ENCODE measurements around the gene PROM1. TPM values are rescaled to one million over a fixed set of nuclear protein-coding genes. Genes with fewer than 3 reads are reported as not detected.

PROM1 gene
- total RNA-seq, 1 donor: 264 TPM

- DNase-seq (ENCODE audit: low read depth in 2 of 3, low spot score in 2 of 3): no peak
Measured at GRCh38 chr4:16000708-16001483, 82.9 kb downstream of the PROM1 start.

GRCh38 chr4:15996773-15997172, 87.0 kb downstream of the PROM1 start:
- no peak for DNase-seq (ENCODE audit: low read depth in 2 of 3, low spot score in 2 of 3)

- no peak for DNase-seq (ENCODE audit: low read depth in 2 of 3, low spot score in 2 of 3)
Measured at GRCh38 chr4:15995826-15996225, 88.0 kb downstream of the PROM1 start.

DNA sequence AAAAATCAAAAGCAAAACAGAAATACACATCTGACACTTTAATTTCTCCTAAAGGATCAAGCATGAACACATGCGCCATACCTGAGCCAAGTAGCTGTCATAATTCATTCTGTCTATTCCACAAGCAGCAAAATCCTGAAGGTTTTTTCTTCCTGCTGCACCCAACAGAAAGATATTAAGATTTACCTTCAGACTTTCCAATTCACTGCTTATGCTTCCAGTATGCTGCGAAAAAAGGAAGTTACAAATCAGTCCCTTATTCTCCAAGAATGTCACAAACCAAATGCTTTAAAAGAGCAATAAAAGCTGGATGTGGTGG, 91.7 kb downstream of the PROM1 start:
- no peak for DNase-seq (ENCODE audit: low read depth in 2 of 3, low spot score in 2 of 3)

- no peak for DNase-seq (ENCODE audit: low read depth in 2 of 3, low spot score in 2 of 3)
Measured at GRCh38 chr4:15990570-15991285, 93.1 kb downstream of the PROM1 start.

DNA sequence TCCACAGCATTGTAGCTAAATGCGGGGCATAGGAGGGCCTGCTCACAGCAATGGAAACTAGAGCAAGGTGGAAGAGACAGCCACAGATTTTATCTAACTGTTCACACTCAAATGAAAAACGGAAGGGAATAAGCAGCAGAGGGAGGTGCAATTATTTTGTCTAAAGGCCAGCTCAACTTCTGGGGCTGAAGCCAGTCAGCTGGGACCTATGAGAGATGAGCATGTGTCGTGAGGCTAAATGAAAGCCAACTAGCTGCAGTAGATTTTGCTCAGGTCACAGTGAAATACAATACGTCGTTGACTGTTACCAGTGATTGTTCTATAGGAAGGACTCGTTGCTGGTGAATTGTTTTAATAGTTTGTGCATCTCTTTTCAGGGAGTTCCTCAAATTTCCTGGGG, 94.4 kb downstream of the PROM1 start:
- no peak for DNase-seq (ENCODE audit: low read depth in 2 of 3, low spot score in 2 of 3)

GRCh38 chr4:15988222-15988621, 95.6 kb downstream of the PROM1 start:
- DNase-seq (ENCODE audit: low read depth in 2 of 3, low spot score in 2 of 3): no peak

GRCh38 chr4:15986907-15987306, 96.9 kb downstream of the PROM1 start:
- no peak for DNase-seq (ENCODE audit: low read depth in 2 of 3, low spot score in 2 of 3)

DNA sequence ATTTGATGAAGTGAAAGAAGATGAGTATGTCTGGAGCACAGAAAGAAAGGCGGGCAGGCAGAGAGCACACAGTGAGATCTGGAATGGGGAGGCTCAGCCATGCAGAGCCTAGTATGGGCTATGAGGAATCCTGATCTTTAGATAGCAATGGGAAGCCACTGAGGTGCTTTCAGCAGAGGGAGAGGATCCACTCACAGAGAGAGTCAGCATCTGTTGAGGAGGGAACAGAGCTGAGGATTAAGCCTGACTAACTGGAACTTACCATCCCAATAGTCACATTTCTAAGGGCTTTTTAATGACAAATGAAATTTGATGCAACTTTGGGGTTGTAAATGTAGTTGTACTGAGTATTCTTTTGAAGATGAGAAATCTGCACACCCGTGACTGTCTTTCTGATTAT, 100.2 kb downstream of the PROM1 start:
- DNase-seq (ENCODE audit: low read depth in 2 of 3, low spot score in 2 of 3): no peak

GRCh38 chr4:15982842-15983524, 100.8 kb downstream of the PROM1 start:
- DNase-seq (ENCODE audit: low read depth in 2 of 3, low spot score in 2 of 3): no peak

GRCh38 chr4:15976456-15977447, 107.1 kb downstream of the PROM1 start:
- DNase-seq (ENCODE audit: low read depth in 2 of 3, low spot score in 2 of 3): no peak

DNA sequence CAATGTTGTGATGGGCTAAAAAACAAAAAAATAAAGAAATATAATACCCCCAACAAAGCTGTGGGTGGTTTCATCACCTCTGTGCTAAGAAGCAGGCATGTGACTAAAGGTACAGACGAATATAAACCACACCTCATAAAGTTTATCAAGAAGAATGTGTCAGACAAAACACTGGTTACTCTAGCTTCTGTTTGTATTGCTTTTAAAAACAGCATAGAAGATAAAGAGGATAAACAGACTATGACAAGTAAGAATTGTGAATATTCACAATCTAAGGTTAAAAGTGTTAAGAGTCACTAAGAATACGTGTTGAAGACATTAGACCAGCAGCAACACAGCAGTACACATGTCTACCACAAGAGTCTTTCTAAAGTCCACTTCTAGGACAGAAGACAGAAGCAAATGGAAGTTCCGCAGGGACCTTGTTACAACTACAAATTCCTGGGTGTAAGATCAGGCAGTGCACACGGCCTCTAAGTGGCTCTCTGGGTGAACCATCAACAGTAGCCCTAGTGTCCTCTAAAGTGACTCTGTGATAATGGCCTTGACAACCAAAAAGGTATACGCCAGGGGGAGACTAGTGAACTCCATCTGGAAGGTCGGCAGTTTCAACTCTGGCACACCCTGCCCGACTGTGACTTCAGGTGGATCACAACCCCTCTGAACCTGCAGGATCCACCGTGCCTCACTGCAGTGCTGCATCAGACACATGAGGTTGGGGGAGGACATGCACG, 112.6 kb downstream of the PROM1 start:
- no peak for DNase-seq (ENCODE audit: low read depth in 2 of 3, low spot score in 2 of 3)

DNA sequence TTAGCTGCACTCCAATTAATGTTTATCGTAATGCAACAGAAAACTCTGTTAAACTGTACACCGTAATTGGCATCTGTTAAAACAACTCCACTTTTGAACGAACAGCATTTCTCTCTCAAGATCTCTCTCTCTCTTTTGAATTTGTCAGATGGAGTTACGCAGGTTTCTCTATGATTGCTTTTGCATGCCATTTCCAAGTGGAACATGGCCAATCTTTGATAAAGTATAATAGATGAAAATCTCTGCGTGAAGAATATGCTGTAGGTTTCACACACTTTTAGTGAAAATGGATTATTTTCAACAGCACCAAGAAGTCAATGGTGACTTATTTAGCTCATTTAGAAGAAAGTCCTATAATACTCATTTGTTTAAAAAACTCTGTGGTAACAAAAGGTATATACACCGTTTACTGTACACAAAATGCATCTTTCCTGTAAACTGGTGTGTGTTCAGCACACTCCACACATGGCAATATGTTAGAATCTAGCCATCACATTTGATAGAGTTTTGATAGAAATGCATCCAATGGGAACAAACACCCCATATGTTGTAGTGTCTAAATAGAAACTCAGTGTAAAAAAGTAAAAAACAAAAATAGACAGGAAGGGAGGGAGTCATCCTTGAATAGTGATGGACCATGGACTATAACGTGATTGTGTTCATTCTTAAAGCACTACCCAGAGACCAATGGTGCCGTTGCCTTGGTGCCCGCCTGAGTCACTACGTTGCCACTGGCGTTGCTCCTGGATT, 115.1 kb downstream of the PROM1 start:
- no peak for DNase-seq (ENCODE audit: low read depth in 2 of 3, low spot score in 2 of 3)

- peak in 1 of 3 donors; percentile 9 for DNase-seq (ENCODE audit: low read depth in 2 of 3, low spot score in 2 of 3)
Measured at GRCh38 chr4:15965325-15965724, 118.5 kb downstream of the PROM1 start.

DNA sequence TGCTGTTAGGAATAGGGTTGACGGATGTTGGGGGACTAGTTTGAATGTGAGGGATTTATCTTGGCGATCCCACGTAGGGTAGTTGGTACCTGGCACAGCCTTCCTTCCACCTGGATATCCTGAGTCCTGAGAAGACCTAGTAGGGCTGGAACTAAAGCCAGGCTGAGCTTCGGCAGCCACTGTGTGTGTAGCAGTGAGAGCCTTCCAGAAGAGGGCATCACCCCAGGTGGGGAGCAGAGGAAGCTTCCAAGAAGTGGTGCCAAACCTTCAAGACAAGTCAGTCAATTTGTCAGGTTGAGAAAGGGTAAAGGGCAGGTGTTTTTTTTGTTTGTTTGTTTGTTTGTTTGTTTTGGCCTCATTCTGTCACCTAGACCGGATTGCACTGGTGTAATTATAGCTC, 119.7 kb downstream of the PROM1 start:
- peak in 1 of 3 donors; percentile 13 for DNase-seq (ENCODE audit: low read depth in 2 of 3, low spot score in 2 of 3)

DNA sequence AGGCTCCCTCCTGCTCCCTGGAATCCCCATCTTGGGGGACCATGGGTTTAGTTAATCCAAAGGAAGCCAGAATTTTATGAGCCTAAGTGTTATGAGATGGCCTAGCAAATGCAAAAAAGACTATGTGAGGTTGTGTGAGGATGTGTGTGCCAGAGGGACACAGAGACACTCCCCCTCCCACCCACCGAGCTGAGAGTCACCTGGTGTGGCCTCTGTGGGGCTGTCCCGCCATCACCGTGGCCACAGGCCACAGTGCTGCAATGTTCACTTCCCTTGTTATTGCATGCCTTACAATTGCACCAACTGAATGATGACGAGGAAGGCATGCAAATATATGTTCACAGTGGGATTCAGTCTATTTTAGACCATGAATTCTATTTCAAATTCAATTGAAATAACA, 120.2 kb downstream of the PROM1 start:
- DNase-seq (ENCODE audit: low read depth in 2 of 3, low spot score in 2 of 3): peak in 2 of 3 donors; percentile 58 to 67

GRCh38 chr4:15963001-15963451, 120.8 kb downstream of the PROM1 start, which contains the start of gene FGFBP2:
TSS of gene FGFBP2 (minus strand) at chr4:15963175. CDS start at chr4:15963129, 46 bp downstream.
- peak in 2 of 3 donors; percentile 64 to 77 for DNase-seq (ENCODE audit: low read depth in 2 of 3, low spot score in 2 of 3)

GRCh38 chr4:15961781-15962510, 121.9 kb downstream of the PROM1 start:
- DNase-seq (ENCODE audit: low read depth in 2 of 3, low spot score in 2 of 3): no peak

Measured in hematopoietic multipotent progenitor cell (in vitro differentiated cells).